ENCODE data around the gene GABRA4. TPM values are rescaled to one million over a fixed set of nuclear protein-coding genes. Genes with fewer than 3 reads are reported as not detected.

Gene GABRA4
- total RNA-seq, 4 donors from 2014 or later: 0.35 TPM; not detected in 3

GRCh38 chr4:46955601-46956000 lies 37.8 kb downstream of the GABRA4 start:
- Histone ChIP-seq H3K4me1 (no peaks in the 10 kb centered on the region), H3K27ac (no peak overlapping the region), H3K9me3 (no peaks in the 10 kb centered on the region), H3K27me3 (no peaks in the 10 kb centered on the region), H3K36me3 (no peaks in the 10 kb centered on the region), H3K4me3 (no peak overlapping the region)
- TF ChIP-seq CTCF (IDR thresholded peaks at IDR 0.05) (no peak), POLR2A (IDR thresholded peaks at IDR 0.05) (no peak)
- DNase-seq: no peak
- intact Hi-C loops (cut with DNase I; ENCODE audit: low total_unique reads): no loop called here

- Histone ChIP-seq H3K36me3 (no peaks in the 10 kb centered on the region), H3K9me3 (no peaks in the 10 kb centered on the region), H3K4me1 (no peaks in the 10 kb centered on the region), H3K27ac (no peak overlapping the region), H3K4me3 (no peak overlapping the region), H3K27me3 (no peaks in the 10 kb centered on the region)
- no peak for TF ChIP-seq POLR2A (IDR thresholded peaks at IDR 0.05)
- no peak for TF ChIP-seq CTCF (IDR thresholded peaks at IDR 0.05)
- intact Hi-C loops (cut with DNase I; ENCODE audit: low total_unique reads): no loop called here
- no peak for DNase-seq
Observed at GRCh38 chr4:46954643-46955042, 38.7 kb downstream of the GABRA4 start.

GRCh38 chr4:46953564-46953963 lies 39.8 kb downstream of the GABRA4 start:
- no peak for TF ChIP-seq CTCF (IDR thresholded peaks at IDR 0.05)
- no peak for TF ChIP-seq POLR2A (IDR thresholded peaks at IDR 0.05)
- no peaks in the 10 kb centered on the region for H3K36me3 ChIP-seq
- intact Hi-C loops (cut with DNase I; ENCODE audit: low total_unique reads): no loop called here
- H3K27ac ChIP-seq: no peak overlapping the region
- H3K4me3 ChIP-seq: no peak overlapping the region
- no peak for DNase-seq
- no peaks in the 10 kb centered on the region for H3K9me3 ChIP-seq
- H3K27me3 ChIP-seq: no peaks in the 10 kb centered on the region
- H3K4me1 ChIP-seq: no peaks in the 10 kb centered on the region

- Histone ChIP-seq H3K36me3 (no peaks in the 10 kb centered on the region), H3K4me1 (no peaks in the 10 kb centered on the region), H3K9me3 (no peaks in the 10 kb centered on the region), H3K4me3 (no peak overlapping the region), H3K27ac (no peak overlapping the region), H3K27me3 (no peaks in the 10 kb centered on the region)
- intact Hi-C loops (cut with DNase I; ENCODE audit: low total_unique reads): no loop called here
- DNase-seq: no peak
- TF ChIP-seq POLR2A (IDR thresholded peaks at IDR 0.05) (no peak), CTCF (IDR thresholded peaks at IDR 0.05) (no peak)
Observed at GRCh38 chr4:46952451-46952850, 40.9 kb downstream of the GABRA4 start.

- intact Hi-C loops (cut with DNase I; ENCODE audit: low total_unique reads): no loop called here
- DNase-seq: no peak
- Histone ChIP-seq H3K27me3 (no peaks in the 10 kb centered on the region), H3K9me3 (no peaks in the 10 kb centered on the region), H3K36me3 (no peaks in the 10 kb centered on the region), H3K4me3 (no peak overlapping the region), H3K27ac (no peak overlapping the region), H3K4me1 (no peaks in the 10 kb centered on the region)
- TF ChIP-seq POLR2A (IDR thresholded peaks at IDR 0.05) (no peak), CTCF (IDR thresholded peaks at IDR 0.05) (no peak)
Observed at GRCh38 chr4:46950826-46951225, 42.6 kb downstream of the GABRA4 start.

Data from uterus (tissue), 4 donors.